Measurements from ENCODE around the gene CDC6.

DNA sequence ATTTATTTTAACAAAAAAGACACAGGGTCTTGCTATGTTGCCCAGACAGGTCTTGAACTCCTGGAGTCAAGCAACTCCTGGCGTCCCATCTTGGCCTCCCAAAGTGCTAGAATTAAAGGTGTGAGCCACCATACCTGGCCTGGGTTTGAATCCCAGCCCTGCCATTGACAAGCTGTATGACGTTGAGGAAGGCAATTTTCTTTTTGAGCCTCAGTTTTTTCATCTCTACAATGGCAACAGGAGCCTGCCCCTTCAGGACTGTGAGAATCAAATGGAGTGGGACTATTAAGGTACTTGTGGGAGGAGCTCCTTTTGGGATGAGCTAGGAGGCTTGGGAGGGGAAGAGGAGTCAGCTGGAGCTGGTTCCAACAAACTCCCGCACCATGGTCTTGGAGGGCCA lies 27.5 kb downstream of the CDC6 start:
- TF ChIP-seq, protein P1, sequence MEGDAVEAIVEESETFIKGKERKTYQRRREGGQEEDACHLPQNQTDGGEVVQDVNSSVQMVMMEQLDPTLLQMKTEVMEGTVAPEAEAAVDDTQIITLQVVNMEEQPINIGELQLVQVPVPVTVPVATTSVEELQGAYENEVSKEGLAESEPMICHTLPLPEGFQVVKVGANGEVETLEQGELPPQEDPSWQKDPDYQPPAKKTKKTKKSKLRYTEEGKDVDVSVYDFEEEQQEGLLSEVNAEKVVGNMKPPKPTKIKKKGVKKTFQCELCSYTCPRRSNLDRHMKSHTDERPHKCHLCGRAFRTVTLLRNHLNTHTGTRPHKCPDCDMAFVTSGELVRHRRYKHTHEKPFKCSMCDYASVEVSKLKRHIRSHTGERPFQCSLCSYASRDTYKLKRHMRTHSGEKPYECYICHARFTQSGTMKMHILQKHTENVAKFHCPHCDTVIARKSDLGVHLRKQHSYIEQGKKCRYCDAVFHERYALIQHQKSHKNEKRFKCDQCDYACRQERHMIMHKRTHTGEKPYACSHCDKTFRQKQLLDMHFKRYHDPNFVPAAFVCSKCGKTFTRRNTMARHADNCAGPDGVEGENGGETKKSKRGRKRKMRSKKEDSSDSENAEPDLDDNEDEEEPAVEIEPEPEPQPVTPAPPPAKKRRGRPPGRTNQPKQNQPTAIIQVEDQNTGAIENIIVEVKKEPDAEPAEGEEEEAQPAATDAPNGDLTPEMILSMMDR (IDR thresholded peaks at IDR 0.05): no peak
- no peak for TF ChIP-seq POLR2A (IDR thresholded peaks at IDR 0.05)
